ENCODE data around the gene IMPA2. TPM values are rescaled to one million over a fixed set of nuclear protein-coding genes. Genes with fewer than 3 reads are reported as not detected.

IMPA2 gene
- total and polyA plus RNA-seq, 2 of the 13 experiments (the other 11 are each of a cell fraction or from before 2014, with no cell fraction given): 37.8 to 71.8 TPM

- TF ChIP-seq HMGXB4 (CRISPR knock-in tag; IDR thresholded peaks at IDR 0.05; ENCODE audit: borderline replicate concordance in 1 of 2, low read depth in 1 of 2) (peak; percentile 93 to 97), XRCC5 (optimal IDR thresholded peaks at IDR 0.05; ENCODE audit: low read length) (peak; percentile 77), SP5 (CRISPR knock-in tag; IDR thresholded peaks at IDR 0.05; ENCODE audit: borderline replicate concordance, low read depth) (0 out of 2 replicates have a peak, but pooled peaks have one; percentile 13), NFATC3 (CRISPR knock-in tag; IDR thresholded peaks at IDR 0.05) (0 out of 2 replicates have a peak, but pooled peaks have one; percentile 51), ZNF800 (CRISPR knock-in tag; IDR thresholded peaks at IDR 0.05) (peak; percentile 93), HOXA5 (CRISPR knock-in tag; IDR thresholded peaks at IDR 0.05) (peak; percentile 63; the same call in 1 of the 2 replicates), MIER3 (CRISPR knock-in tag; IDR thresholded peaks at IDR 0.05; ENCODE audit: borderline replicate concordance) (peak; percentile 73; the same call in 1 of the 2 replicates), TBX2 (CRISPR knock-in tag; IDR thresholded peaks at IDR 0.05; ENCODE audit: borderline replicate concordance) (peak; percentile 79), ZBTB7A (CRISPR knock-in tag; IDR thresholded peaks at IDR 0.05) (peak; percentile 62; the same call in 1 of the 2 replicates), NR0B2 (CRISPR knock-in tag; IDR thresholded peaks at IDR 0.05) (peak; percentile 65; the same call in 1 of the 2 replicates), MNT (IDR thresholded peaks at IDR 0.05) (no peak), ZNF784 (CRISPR knock-in tag; IDR thresholded peaks at IDR 0.05; ENCODE audit: borderline replicate concordance) (peak; percentile 57; the same call in 1 of the 2 replicates), ATF7-NPFF (CRISPR knock-in tag; IDR thresholded peaks at IDR 0.05; ENCODE audit: low read depth) (0 out of 2 replicates have a peak, but pooled peaks have one; percentile 23), CREBL2 (CRISPR knock-in tag; IDR thresholded peaks at IDR 0.05; ENCODE audit: borderline replicate concordance) (0 out of 2 replicates have a peak, but pooled peaks have one; percentile 57), THAP9 (CRISPR knock-in tag; IDR thresholded peaks at IDR 0.05; ENCODE audit: borderline replicate concordance) (peak; percentile 40; the same call in 1 of the 2 replicates)
Measured at GRCh38 chr18:12038639-12039539, 57.6 kb downstream of the IMPA2 start (continued).

Measured in HepG2 (cell line).